ENCODE data around the gene WDPCP. TPM values are rescaled to one million over a fixed set of nuclear protein-coding genes. Genes with fewer than 3 reads are reported as not detected.
"Not testable (repeated sequence)": the region's sequence is repeated elsewhere in the genome, so short reads cannot be mapped to it uniquely, and the experiment has no call there.

The WDPCP gene
- total RNA-seq, 1 donor from 2014 or later = 5.5 TPM

GRCh38 chr2:63469313-63469712, 119.0 kb downstream of the WDPCP start:
- not testable (repeated sequence) for DNase-seq (ENCODE audit: low read depth)

DNA sequence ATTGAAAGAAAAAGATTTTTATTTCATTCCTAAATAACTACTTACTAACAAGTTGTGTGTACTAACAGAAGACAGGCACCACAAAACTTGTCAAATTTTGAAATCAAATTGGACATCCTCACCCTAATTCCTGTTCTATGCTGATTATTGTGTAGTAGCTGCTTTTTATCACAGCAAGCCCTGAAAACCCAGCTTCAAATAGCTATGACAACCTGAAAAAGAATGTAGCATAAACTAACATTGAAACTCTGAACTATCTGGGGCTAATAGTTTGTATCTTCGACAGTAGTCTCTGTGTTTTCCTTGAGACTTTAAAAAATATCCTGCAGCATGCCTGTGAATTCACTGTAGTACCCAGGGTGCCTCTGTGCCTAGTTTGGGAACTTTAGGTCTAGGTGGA, 122.6 kb downstream of the WDPCP start:
- DNase-seq (ENCODE audit: low read depth) = no peak

DNA sequence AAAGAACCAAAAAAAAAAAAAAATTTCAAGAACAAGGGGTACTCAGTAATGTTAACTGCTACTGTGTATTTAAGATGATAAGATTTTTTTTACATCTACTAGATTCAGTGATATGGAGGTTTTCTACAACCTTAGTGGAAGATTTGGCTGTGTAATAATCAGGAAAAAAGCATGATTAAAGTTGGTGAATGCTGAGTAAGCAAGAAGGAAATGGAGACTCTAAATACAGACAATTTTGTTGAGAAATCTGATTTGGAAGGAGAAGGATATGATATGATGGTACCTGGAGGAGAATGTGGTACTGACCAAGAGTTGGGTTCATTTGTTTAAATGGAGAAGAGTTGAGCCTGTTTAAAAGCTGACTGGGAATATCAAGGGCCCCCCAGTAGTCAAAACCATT, 125.1 kb downstream of the WDPCP start:
- DNase-seq (ENCODE audit: low read depth) = no peak

DNA sequence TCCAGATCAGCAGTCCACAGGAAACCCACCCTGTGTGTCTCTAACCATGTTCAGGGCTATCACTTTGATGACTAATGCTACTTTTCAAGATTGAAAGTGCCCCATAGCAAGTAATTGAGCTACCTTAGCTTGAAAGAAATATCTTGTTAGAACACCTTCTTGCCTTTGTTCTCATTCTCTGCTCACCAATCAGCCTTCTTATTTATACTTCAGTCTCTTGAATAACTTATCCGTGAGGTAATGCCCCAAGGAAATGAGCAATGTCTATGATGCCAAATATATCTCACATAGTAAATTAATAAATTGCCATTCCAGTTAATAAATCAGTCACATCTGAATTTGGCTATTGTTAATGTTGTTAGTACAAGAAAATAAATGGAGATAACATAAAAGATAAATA, 141.6 kb downstream of the WDPCP start:
- no peak for DNase-seq (ENCODE audit: low read depth)

DNA sequence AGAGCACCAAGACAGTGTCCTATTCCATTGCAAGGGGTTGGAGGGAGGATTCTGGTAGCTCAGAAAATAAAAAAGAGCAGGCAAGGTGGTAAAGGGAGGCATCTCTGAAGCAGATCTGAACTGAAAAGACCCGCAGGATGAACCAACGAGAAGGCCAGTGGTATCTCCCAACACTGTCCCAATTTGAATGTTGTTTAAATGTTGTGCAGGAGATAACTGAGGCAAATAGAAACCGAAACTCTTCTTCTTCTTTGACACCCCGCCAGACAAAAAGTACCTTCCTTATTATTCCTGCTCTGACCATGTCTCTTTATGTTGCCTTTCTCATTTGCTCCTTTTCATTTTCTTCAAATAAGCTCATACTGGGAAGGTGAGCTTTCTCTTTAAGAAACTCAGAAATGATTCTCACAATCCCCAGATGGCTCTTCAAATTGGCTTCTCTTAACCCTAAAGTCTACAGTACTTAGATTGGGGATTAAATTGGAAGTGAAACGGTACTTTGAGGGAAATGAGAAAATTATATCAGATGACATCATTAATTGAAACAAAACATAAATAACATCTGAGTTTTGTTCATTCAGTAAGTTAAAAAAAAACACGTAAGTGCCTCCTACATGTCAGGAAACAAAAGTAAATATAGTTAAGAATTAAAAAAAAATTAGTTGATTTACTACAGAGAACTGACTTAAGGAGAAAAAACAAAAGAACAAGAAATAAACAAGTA, 143.6 kb downstream of the WDPCP start:
- DNase-seq (ENCODE audit: low read depth) = no peak

GRCh38 chr2:63440612-63441011, 147.7 kb downstream of the WDPCP start:
- DNase-seq (ENCODE audit: low read depth) = no peak

- DNase-seq (ENCODE audit: low read depth) = no peak
These were observed 150.1 kb downstream of the WDPCP start for GRCh38 chr2:63438181-63438580.

- no peak for DNase-seq (ENCODE audit: low read depth)
These were observed 151.8 kb downstream of the WDPCP start for GRCh38 chr2:63436488-63436887.

DNA sequence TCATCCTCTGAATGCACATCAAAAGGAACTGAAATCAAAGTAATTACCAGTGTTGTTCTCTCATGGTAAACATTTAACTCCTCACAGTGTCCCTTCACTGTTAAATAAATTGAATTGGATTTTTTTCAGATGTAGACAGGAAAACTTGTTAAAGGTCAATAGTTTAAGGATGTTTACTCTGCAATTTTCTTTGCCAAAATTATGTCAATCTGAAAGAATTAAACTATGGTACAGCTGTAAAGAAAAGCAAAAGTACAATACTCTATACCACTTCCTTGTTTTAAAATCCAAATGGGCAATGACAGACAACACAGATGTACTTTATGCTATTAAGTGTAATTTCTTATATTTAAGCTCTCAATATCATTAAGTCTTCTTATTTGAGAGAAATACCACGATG, 153.2 kb downstream of the WDPCP start:
- no peak for DNase-seq (ENCODE audit: low read depth)

- DNase-seq (ENCODE audit: low read depth) = no peak
These were observed 154.0 kb downstream of the WDPCP start for GRCh38 chr2:63434024-63435001.

DNA sequence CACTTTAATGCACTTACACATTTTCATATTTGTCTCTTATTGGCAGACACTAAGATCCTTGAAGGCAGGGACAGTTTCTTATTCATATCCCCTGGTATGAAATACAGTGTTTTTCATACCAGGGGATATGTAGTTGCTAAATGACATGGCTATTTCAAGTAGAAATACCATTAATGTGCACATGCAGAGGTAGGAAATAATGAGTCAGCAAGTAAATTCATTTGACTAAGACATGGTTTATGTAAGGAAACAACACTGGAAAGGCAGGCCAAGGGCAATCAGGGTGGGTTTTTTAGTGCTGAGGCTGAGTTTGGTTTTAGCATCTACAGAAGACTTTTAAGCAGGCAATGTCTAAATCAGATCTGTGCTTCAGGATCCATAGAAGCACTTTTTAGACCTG, 155.9 kb downstream of the WDPCP start:
- no peak for DNase-seq (ENCODE audit: low read depth)

DNA sequence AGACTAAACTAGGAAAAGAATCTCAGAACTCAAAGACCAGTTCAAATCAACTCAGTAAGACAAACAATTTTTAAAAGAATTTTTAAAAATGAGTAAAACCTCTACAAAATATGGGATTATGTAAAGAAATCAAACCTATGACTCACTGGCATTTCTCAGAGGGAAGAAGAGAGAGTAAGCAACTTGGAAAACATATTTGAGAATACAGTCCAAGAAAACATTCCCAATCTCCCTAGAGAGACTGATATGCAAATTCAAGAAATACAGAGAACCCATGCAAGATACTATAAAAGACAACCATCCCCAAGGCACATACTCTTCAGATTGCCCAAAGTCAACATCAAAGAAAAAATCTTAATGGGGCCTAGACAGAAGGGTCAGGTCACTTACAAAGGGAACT, 162.7 kb downstream of the WDPCP start:
- no peak for DNase-seq (ENCODE audit: low read depth)

DNA sequence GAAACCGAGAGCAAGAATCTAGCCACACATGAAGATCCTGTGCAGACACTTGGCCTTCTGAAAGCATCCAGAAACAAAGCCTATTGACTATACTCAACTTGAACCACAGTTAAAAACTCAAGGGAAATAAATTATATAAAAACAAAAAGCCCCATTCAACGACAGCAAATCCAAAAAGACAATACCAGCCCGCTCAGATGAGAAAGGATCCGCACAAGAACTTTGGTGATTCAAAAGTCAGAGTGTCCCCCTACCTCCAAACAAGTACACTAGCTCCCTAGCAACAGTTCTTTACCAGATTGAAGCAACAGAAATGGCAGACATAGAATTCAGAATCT, 163.2 kb downstream of the WDPCP start:
- no peak for DNase-seq (ENCODE audit: low read depth)

GRCh38 chr2:63424329-63425078, 163.8 kb downstream of the WDPCP start:
- no peak for DNase-seq (ENCODE audit: low read depth)

- no peak for DNase-seq (ENCODE audit: low read depth)
These were observed 165.7 kb downstream of the WDPCP start for GRCh38 chr2:63422556-63422955.

DNA sequence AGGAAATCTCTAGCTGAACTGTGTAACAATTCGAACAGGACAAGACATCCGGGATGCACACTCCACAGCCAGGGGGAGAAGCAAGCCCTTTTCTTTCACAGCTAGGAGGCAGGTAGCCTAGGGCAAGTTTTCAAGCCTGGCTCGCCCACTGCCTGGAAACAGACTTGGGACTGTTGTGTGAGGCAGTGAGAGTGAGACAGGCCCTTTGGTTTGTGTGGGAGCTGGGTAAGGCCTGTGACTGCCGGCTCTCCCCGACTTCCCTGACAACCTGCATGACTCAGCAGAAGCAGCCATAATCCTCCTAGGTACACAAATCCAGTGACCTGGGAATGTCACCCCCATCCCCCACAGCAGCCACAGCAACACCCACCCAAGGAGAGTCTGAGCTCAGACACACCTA, 179.7 kb downstream of the WDPCP start:
- no peak for DNase-seq (ENCODE audit: low read depth)

DNA sequence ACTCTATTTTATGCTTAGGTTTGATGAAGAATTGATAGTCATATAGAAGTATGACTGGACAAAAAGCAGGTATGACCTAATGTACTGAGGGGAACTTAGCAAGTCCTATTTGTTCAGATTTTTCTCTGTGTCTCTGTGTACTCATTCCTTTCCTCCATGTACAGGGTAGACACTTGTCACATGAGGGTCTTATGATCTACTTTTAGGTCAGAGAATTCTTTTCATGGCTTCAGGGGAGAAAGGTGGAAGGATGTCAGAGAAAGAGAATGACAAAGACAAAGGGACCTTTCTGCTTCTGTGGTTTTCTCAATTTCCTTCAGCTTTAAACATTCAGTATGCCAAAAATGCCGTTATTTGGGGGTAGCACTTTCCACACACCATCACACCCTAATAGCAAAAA, 181.6 kb downstream of the WDPCP start:
- DNase-seq (ENCODE audit: low read depth) = no peak

DNA sequence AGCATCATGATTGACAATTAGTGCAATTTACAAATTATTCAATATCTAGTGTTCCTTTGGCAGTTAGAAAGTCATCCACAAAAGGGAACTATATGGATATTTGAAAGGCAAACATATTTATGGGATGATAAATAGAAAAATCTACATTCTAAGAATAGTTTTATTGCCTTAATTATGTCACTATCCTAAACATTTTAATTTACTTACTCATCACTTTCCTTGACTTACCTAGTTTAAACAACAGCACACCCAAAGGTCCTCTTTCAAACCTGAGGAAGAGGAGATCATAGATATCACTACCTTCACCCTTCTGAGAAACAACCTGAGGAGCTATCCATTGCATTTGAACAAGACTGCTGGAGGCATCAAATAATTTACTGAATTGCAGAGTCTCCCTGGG, 184.5 kb downstream of the WDPCP start:
- DNase-seq (ENCODE audit: low read depth) = no peak

- DNase-seq (ENCODE audit: low read depth) = not testable (repeated sequence)
These were observed 185.4 kb downstream of the WDPCP start for GRCh38 chr2:63402889-63403288.

DNA sequence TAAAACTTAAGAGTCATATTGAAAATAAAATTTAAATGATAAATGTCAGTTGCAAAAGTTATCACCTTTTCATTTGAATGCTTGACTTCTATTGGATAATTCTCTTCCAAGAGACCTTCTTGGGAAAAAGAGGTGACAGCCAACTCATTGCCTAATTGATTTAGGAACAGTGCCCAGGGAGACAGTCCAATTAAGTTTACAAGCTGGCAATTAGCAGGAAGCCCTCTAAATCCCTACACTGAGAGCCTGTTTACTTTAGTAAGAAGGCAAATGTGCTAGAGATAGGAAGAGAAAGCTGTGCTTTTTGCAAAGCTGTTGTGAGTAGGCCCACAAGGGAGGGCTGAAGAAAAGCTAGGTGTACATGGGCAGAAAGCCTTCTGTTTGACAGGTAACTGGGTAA, 189.1 kb downstream of the WDPCP start:
- no peak for DNase-seq (ENCODE audit: low read depth)

DNA sequence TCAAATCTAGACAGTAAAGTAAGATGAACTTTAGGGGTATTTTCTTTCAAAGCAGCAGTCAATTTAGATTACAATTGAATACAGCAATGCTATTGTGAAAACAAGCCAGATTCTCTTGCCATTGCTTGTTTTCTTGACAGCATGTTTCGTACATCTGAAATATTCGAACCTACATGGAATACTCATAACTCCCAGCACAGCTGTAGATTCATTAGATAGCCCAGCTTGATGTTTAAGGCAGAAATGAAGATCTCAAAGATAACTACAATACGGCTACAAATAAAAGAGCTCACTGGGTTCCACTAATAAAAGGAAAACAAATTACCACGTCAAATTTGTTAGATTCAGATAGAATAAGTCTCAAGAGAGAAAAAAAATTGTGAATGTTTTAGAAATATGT, 208.8 kb downstream of the WDPCP start:
- DNase-seq (ENCODE audit: low read depth) = no peak

GRCh38 chr2:63378589-63378988, 209.7 kb downstream of the WDPCP start:
- DNase-seq (ENCODE audit: low read depth) = peak; percentile 8
